GM23338 (cell line): ENCODE results near the gene DENND4C.

ENCODE experiments used
- CREB1 ChIP-seq: fragments of 250-450 bp; sonication (Bioruptor Pico); IDR thresholded peaks from 2 replicates; pipeline ENCODE4 v1.5.0; 2020; ENCODE audit warnings: low read depth, mild to moderate bottlenecking, moderate library complexity
- CTCF ChIP-seq, 2 experiments: fragments of 200-600 bp in 1 of 2; sonication (generic) in 1 of 2; conservative IDR thresholded peaks; 2 replicates each; pipeline versions ENCODE4 v1.5.1 to v1.6.1; 2016 to 2017; ENCODE audit warnings: antibody characterized with exemption in 2 of 2, low read depth in 2 of 2, mild to moderate bottlenecking in 2 of 2, moderate library complexity in 1 of 2
- ETS1 ChIP-seq: IDR thresholded peaks from 2 replicates; pipeline ENCODE4 v1.6.1; 2016; ENCODE audit warnings: antibody characterized with exemption
- EZH2 ChIP-seq: fragments of 200-600 bp; sonication (generic); IDR thresholded peaks from one replicate; pipeline ENCODE4 v1.8.0; 2017; ENCODE audit warnings: antibody characterized with exemption, mild to moderate bottlenecking, low read depth; ENCODE audit not compliant: unreplicated experiment
- EZH2phosphoT487 ChIP-seq: fragments of 200-600 bp; sonication (generic); IDR thresholded peaks from one replicate; pipeline ENCODE4 v1.8.1; 2018; ENCODE audit warnings: antibody characterized with exemption; ENCODE audit not compliant: unreplicated experiment
- JUNB ChIP-seq: IDR thresholded peaks from one replicate; pipeline ENCODE4 v1.6.1; 2016; ENCODE audit warnings: antibody characterized with exemption; ENCODE audit not compliant: unreplicated experiment
- NANOG ChIP-seq: IDR thresholded peaks from 2 replicates; pipeline ENCODE4 v1.6.1; 2016; ENCODE audit warnings: antibody characterized with exemption, borderline replicate concordance
- POLR2AphosphoS5 ChIP-seq: IDR thresholded peaks from 2 replicates; pipeline ENCODE4 v1.6.1; 2016; ENCODE audit warnings: antibody characterized with exemption, low read depth
- REST ChIP-seq: IDR thresholded peaks from one replicate; pipeline ENCODE4 v1.6.1; 2018; ENCODE audit warnings: antibody characterized with exemption; ENCODE audit not compliant: unreplicated experiment
- STAT1 ChIP-seq: IDR thresholded peaks from one replicate; pipeline ENCODE4 v1.6.1; 2016; ENCODE audit warnings: antibody characterized with exemption; ENCODE audit not compliant: unreplicated experiment
- ZNF331 ChIP-seq: fragments of 250-450 bp; sonication (Bioruptor Pico); IDR thresholded peaks from 2 replicates; pipeline ENCODE4 v1.5.0; 2020; ENCODE audit warnings: low read depth, mild to moderate bottlenecking, moderate library complexity

GRCh38 chr9:19375538-19375937, 145.0 kb downstream of the DENND4C start:
- TF ChIP-seq CTCF (conservative IDR thresholded peaks at IDR 0.05; ENCODE audit: low read depth in 2 of 2) = no peak
- TF ChIP-seq POLR2AphosphoS5 = no peak
- no peak for TF ChIP-seq ETS1
- TF ChIP-seq EZH2 = no peak
- no peak for TF ChIP-seq NANOG
- no peak for TF ChIP-seq EZH2phosphoT487
- no peak for TF ChIP-seq ZNF331 (CRISPR knock-in tag)
- no peak for TF ChIP-seq REST
- TF ChIP-seq STAT1 = no peak
- no peak for TF ChIP-seq CREB1 (CRISPR knock-in tag)
- TF ChIP-seq JUNB = no peak
